ENCODE measurements around the gene ITPR2. TPM values are rescaled to one million over a fixed set of nuclear protein-coding genes. Genes with fewer than 3 reads are reported as not detected.

ITPR2 gene
- total and polyA plus RNA-seq, 2 of the 13 experiments (the other 11 are each of a cell fraction or from before 2014, with no cell fraction given) = 31.9 to 81.9 TPM

DNA sequence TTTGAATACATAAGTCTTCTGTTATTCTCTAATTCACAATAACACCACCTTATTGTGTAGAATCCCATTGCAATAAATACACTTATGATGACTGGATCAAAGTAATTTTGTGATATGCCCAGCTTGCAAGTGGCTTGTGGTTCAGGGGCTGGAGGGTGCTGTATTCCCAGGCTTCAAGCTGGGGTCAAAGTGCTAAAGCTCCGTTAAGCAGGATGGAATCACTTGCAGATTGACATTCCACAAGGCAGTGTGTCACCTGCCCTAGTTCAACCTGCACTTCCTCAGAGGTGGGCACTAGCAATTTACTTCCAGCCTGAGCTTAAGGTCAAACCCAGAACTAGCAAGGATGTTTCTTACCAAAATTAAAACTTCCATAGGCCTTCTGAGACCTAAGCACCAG lies 471.0 kb downstream of the ITPR2 start (continued):
- TF ChIP-seq, protein P1, sequence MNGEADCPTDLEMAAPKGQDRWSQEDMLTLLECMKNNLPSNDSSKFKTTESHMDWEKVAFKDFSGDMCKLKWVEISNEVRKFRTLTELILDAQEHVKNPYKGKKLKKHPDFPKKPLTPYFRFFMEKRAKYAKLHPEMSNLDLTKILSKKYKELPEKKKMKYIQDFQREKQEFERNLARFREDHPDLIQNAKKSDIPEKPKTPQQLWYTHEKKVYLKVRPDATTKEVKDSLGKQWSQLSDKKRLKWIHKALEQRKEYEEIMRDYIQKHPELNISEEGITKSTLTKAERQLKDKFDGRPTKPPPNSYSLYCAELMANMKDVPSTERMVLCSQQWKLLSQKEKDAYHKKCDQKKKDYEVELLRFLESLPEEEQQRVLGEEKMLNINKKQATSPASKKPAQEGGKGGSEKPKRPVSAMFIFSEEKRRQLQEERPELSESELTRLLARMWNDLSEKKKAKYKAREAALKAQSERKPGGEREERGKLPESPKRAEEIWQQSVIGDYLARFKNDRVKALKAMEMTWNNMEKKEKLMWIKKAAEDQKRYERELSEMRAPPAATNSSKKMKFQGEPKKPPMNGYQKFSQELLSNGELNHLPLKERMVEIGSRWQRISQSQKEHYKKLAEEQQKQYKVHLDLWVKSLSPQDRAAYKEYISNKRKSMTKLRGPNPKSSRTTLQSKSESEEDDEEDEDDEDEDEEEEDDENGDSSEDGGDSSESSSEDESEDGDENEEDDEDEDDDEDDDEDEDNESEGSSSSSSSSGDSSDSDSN (CRISPR knock-in tag; IDR thresholded peaks at IDR 0.05) = no peak
- TF ChIP-seq ZNF782 (CRISPR knock-in tag; IDR thresholded peaks at IDR 0.05; ENCODE audit: borderline replicate concordance) (no peak), MBD4 (IDR thresholded peaks at IDR 0.05; ENCODE audit: borderline replicate concordance, low read length) (no peak), TEAD3 (CRISPR knock-in tag; optimal IDR thresholded peaks at IDR 0.05; ENCODE audit: borderline replicate concordance) (peak; percentile 42), SIX1 (CRISPR knock-in tag; IDR thresholded peaks at IDR 0.05; ENCODE audit: borderline replicate concordance) (no peak), SAP130 (CRISPR knock-in tag; IDR thresholded peaks at IDR 0.05; ENCODE audit: low read depth) (no peak), ATF7-NPFF (CRISPR knock-in tag; IDR thresholded peaks at IDR 0.05; ENCODE audit: low read depth) (no peak)
- TF ChIP-seq, protein P2, sequence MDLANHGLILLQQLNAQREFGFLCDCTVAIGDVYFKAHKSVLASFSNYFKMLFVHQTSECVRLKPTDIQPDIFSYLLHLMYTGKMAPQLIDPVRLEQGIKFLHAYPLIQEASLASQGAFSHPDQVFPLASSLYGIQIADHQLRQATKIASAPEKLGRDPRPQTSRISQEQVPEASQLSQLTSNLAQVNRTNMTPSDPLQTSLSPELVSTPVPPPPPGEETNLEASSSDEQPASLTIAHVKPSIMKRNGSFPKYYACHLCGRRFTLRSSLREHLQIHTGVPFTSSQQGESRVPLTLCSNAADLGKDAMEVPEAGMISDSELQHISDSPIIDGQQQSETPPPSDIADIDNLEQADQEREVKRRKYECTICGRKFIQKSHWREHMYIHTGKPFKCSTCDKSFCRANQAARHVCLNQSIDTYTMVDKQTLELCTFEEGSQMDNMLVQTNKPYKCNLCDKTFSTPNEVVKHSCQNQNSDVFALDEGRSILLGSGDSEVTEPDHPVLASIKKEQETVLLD (CRISPR knock-in tag; IDR thresholded peaks at IDR 0.05; ENCODE audit: low read depth) = no peak

DNA sequence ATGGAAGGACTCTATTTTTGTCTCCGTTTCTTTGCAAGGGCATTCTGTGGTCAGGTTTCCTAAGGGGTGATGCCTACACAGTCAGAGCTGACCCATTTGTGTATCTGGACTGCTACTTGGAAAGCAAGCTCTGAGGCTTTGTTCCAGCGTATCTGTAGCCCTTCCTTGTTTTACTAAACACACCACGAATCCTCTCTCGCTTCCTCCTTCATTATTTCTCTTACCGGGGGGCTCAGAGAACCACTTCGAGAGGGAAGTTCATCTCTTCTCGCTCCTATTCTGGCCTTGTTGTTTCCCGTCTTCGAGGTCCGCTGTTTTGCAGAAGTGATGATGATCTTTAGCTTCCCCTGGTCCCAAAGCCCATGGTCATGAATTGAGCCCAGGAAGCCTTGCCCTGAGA lies 472.9 kb downstream of the ITPR2 start:
- no peaks in the 10 kb centered on the region for H4K20me1 ChIP-seq (ENCODE audit: insufficient read depth, low read length)
- ChIA-PET POLR2A (no interaction called here), CTCF (ENCODE audit: low intra/inter-chr PET ratio, low total read pairs) (no interaction called here)
- no peak overlapping the region for H3K27ac ChIP-seq (ENCODE audit: extremely low read length, insufficient read depth, low read length)
- intact Hi-C loops (cut with micrococcal nuclease; ENCODE audit: unreplicated experiment) (no loop called here), in situ Hi-C loops (cut with HindIII; ENCODE audit: extremely low pct_ligation_motif_present, low pct_unique_long_range_greater_than_20kb) (no loop called here)
- no peak overlapping the region for H3K4me2 ChIP-seq (ENCODE audit: low read depth, low read length)
- FAIRE-seq = no peak
- TF ChIP-seq GTF2F1 (IDR thresholded peaks at IDR 0.05; ENCODE audit: low read length) (no peak), RBAK (CRISPR knock-in tag; IDR thresholded peaks at IDR 0.05) (no peak), FOXM1 (CRISPR knock-in tag; IDR thresholded peaks at IDR 0.05) (no peak), NR3C1 (CRISPR knock-in tag; IDR thresholded peaks at IDR 0.05) (no peak), CBX2 (IDR thresholded peaks at IDR 0.05; ENCODE audit: low read depth, low read length) (no peak), CBX2 (CRISPR knock-in tag; IDR thresholded peaks at IDR 0.05; ENCODE audit: low read depth) (no peak), ZNF878 (CRISPR knock-in tag; IDR thresholded peaks at IDR 0.05) (no peak)
- TF ChIP-seq, protein P3, sequence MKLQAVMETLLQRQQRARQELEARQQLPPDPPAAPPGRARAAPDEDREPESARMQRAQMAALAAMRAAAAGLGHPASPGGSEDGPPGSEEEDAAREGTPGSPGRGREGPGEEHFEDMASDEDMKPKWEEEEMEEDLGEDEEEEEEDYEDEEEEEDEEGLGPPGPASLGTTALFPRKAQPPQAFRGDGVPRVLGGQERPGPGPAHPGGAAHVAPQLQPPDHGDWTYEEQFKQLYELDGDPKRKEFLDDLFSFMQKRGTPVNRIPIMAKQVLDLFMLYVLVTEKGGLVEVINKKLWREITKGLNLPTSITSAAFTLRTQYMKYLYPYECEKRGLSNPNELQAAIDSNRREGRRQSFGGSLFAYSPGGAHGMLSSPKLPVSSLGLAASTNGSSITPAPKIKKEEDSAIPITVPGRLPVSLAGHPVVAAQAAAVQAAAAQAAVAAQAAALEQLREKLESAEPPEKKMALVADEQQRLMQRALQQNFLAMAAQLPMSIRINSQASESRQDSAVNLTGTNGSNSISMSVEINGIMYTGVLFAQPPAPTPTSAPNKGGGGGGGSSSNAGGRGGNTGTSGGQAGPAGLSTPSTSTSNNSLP (IDR thresholded peaks at IDR 0.05; ENCODE audit: low read depth, low read length) = no peak
- no TSS peak for BruUV-seq (replicated peaks)
- no peak for ATAC-seq
- H3K4me3 ChIP-seq (replicated peaks in 1 of 3; ENCODE audit: insufficient read depth in 1 of 3, low read depth in 2 of 3, low read length in 3 of 3) = no peak overlapping the region
- H3K27me3 ChIP-seq (ENCODE audit: control insufficient read depth in 1 of 2, insufficient read depth in 2 of 2, low read length in 2 of 2) = no peaks in the 10 kb centered on the region
- no peaks in the 10 kb centered on the region for H3K9me3 ChIP-seq (ENCODE audit: low read length)
- H3K9ac ChIP-seq (ENCODE audit: insufficient read depth, low read depth, low read length) = no peak overlapping the region
- H3K79me2 ChIP-seq (ENCODE audit: insufficient read depth, low read length) = no peaks in the 10 kb centered on the region
- WGBS (ENCODE audit: low lambda C conversion rate) = 92% methylated on average over 10 of the region's 10 CpGs
- H3K36me3 ChIP-seq (replicated peaks in 1 of 2; ENCODE audit: control insufficient read depth in 1 of 2, insufficient read depth in 2 of 2, low read length in 2 of 2) = peaks cover 0 to 4% of the 10 kb centered on the region in 2 experiments; a peak in 1 of 5 replicates
- no peak for DNase-seq (ENCODE audit: low spot score)
- no peak overlapping the region for H2AFZ ChIP-seq (ENCODE audit: low read length)
- H3K4me1 ChIP-seq (ENCODE audit: insufficient read depth, low read length) = 0 out of 2 replicates have a peak, but pooled peaks cover 11% of the 10 kb centered on the region
